Frontal cortex (tissue), 4 donors: Measurements from ENCODE around the gene ADAM22. TPM values are rescaled to one million over a fixed set of nuclear protein-coding genes. Genes with fewer than 3 reads are reported as not detected.

Source experiments
- DNase-seq, 2 donors: peaks; one replicate each; pipeline ENCODE4 v3.0.0; 2012; ENCODE audit warnings: low spot score in 2 of 2
- FAIRE-seq: peaks from 2 replicates; lab custom pipeline; 2012; peaks lifted over from hg19 to GRCh38; lab: Jason Lieb, UNC
- total RNA-seq: library from RNA; depleted of rRNA; stranded (reverse); fragments of >200 nt; gene quantifications from one replicate; pipeline ENCODE4 v1.2.3, GENCODE V29; 2014
- donor health status: control.
- donor health status: control.
- donor health status: control.

The ADAM22 gene
- total RNA-seq, 1 donor from 2014 or later = 76.2 TPM

DNA sequence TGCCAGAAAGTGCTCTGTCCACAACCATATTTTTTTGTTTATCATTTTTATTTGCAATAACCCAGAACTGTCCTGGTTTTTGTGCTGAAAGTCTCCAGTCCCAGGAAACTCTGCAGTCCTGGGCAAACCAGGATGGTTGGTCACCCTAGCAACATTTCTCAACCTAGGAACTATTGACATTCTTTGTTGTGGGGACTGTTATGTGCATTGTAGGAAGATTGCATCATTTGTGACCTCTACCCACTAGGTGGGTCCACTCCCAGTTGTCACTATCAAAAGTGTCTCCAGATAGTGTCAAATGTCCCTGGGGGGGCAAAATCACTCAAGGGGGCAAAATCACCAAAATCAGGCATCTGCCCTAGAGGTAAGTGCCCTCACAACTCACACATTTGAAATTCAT, 299.8 kb downstream of the ADAM22 start:
- FAIRE-seq = no peak
- DNase-seq = no peak

DNA sequence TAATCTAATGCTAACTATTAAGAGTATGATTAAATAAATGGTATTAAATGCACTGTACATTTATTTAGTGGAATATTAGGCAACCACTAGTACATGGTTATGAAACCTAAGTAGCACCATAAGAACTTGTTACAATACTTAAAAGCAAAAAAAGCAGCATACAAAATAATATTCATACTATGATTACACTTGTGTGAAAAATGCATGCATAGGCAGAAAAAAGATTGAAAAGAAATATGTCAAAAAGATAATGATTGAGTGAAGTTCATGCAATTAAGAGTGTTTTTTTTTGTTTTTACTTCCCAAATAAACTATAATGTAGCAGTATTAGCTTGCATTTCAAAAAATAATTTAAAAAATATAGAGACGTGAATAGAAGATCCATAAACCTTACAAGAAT, 305.8 kb downstream of the ADAM22 start:
- DNase-seq = no peak
- no peak for FAIRE-seq

DNA sequence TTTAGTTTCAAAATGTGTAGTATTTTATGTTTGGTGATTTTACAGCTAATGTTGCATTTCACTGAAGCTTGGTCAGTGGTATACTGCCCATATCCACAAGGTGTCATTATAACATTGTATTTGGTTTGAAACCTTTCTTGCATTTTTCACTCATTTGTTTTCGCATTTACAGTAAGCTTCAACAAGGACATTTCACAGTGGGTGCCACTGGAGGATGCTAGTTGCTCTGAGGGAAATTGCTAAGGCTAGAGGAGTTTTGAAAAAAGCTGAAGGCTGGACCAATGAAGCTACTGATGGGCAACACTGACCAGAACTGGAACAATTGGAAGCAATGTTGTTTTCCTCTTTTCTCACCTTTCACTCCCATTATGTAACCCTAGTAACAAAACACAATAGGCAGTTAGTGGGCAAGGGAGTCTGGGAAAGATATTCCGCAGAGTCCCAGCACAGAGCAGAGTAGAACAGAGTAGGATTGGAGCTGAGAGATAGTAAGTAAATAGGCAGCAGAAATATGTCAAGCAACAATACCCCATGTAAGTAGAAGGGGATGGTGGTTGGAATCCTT, 309.4 kb downstream of the ADAM22 start:
- DNase-seq (peak in 1 of 2 donors; percentile 23), FAIRE-seq (peak; percentile 96)

DNA sequence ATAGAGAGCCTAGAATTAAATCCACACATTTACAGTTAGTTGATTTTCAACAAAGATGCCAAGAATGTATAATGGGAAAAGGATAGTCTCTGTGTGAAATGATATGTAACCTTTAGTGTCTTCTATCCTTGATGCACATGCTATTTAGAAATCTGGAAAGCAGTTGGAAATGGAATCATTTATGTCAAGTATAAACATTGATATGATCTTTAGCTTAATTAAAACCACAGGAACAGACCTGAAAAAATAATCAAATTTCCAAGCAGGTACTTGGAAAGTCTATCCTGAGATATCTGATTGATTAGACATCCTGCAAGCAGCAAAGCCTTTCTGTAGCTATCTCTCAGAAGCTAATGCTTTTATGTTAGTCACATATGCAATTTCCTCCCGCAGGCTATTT, 310.2 kb downstream of the ADAM22 start:
- no peak for DNase-seq
- FAIRE-seq = no peak

Other genes starting within 250 kb of the ADAM22 start
- 14.3 TPM for gene SLC25A40, start 57.9 kb upstream of the ADAM22 start, total RNA-seq
- 14.7 TPM for gene DBF4, start 57.8 kb upstream of the ADAM22 start, total RNA-seq